Hepatic stellate cell (primary cell): ENCODE measurements around the gene COX6B1.
A peak's percentile ranks its signal among the peaks of the same experiment; 100 is the strongest.
"Not testable (repeated sequence)": the region's sequence is repeated elsewhere in the genome, so short reads cannot be mapped to it uniquely, and the experiment has no call there.

ENCODE experiments used
- DNase-seq: peaks from one replicate; pipeline ENCODE4 v3.0.0; 2011; ENCODE audit warnings: low spot score

COX6B1 gene

DNA sequence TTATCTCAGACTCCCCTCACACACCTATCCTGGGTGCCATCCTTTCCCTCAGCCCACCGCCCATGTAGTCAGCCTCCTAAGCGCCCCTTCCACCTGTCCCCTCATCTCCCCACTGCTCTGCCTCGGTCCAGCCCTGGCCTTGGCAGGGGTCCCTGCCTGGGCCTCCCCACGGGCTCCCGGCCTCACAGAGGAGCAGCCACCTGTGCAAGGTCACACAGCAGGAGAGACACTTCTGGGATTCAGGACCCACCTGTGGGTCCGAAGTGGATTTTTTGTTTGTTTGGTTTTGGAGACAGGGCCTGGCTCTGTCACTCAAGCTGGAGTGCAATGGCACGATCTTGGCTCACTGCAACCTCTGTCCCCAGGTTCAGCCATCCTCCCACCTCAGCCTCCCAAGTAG, 17.5 kb downstream of the COX6B1 start:
- no peak for DNase-seq

DNA sequence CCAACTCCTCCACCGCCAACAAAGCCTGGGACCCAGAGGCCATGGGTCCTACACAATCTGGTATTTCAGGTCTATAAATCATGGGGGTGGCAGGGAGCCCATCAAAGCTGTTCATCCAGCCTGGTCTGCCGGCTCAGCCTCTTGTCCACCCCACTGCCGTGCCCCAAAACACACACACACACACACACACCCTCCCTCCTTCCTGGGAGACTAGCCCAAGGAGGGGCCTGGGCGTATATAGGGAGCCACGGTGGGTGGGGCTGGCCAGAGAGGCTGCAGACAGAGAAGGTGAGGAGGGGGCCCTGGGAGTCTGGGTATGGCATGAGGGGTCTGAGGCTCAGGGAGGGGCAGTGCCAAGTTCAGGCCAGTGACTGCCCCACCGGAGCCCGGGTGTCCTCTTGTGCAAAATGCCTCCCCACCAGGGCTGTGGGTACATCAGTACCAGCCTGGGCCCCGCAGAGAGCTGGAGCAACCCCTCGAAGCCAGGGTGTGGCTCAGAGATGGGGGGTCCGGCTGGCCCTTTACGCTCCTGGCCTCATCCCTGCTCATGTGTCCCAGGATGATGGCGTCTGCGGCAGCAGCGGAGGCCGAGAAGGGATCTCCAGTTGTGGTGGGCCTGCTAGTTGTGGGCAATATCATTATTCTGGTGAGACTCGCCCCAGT, 18.3 kb downstream of the COX6B1 start, which contains the start of gene UPK1A:
Gene UPK1A, plus strand, starts transcription at position 267 of the 663 bp plus-strand sequence. Its CDS starts 296 bp downstream, at position 563.
- no peak for DNase-seq

DNA sequence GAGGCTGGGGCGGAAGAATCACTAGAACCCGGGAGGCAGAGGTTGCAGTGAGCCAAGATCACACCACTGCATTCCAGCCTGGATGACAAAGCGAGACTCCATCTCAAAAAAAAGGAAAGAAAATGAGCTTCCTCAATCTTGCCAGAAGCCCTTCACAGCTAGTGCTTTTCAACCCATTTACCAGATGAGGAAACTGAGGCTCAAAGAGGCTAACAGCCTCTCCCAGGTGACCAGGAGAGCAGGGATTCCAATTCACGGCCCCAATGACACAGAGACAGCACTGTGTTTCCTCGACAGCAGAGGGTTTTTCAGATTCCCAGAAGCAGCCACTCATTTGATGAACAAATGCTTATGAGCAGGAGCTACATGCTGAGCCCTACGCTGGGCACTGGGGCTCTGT, 21.4 kb downstream of the COX6B1 start:
- no peak for DNase-seq

DNA sequence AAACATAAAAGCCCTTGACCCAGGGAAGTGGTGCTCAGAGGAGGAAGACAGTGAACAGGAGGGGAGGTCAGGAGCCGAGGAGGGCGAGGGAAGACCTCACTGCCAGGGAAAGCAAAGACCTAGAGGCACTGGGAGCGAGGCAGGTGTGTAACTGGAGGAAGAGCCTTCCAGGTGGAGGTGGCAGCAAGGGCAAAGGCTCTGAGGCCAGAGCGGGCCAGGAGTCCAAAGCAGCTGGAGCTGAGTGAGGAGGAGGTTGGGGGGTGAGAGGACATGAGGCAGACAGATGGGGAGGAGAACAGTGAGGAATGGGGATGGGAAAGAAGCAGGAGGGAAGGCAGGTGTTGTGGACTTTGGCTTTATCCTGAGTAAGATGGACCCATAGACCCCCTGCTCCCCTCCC, 21.9 kb downstream of the COX6B1 start:
- no peak for DNase-seq

DNA sequence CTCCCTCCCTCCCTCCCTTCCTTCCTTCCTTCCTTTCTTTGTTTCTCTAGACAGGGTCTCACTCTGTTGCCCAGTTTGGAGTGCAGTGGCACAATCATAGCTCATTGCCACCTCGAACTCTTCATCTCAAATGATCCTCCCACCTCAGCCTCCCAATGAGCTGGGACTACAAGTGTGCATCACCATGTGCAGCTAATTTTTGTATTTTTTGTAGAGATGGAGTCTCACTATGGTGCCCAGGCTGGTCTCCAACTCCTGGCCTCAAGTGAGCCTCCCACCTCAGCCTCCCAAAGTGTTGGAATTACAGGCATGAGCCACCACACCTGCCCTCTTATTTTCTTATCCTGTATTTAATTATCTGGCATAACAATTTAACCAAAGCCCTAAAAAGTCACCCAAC, 22.6 kb downstream of the COX6B1 start:
- DNase-seq, result no peak

DNA sequence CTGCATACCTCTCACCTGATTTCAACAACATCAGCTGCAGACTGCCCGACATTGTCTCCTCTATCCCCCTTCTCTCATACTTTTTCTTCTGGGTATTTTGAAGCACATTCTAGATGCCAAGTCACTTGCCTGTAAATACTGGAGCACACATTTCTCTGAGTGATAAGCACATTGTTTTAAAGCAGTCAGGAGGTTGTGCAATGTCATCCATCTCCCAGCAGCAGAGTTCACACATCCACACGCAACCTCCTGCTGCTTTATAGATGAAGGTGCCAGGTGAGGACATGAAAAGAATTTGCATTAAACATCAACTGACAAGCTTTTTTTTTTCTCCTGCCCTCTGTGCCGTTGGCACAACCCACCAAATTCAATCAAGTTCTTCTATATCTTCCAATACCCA, 23.7 kb downstream of the COX6B1 start:
- DNase-seq, result peak; percentile 44

DNA sequence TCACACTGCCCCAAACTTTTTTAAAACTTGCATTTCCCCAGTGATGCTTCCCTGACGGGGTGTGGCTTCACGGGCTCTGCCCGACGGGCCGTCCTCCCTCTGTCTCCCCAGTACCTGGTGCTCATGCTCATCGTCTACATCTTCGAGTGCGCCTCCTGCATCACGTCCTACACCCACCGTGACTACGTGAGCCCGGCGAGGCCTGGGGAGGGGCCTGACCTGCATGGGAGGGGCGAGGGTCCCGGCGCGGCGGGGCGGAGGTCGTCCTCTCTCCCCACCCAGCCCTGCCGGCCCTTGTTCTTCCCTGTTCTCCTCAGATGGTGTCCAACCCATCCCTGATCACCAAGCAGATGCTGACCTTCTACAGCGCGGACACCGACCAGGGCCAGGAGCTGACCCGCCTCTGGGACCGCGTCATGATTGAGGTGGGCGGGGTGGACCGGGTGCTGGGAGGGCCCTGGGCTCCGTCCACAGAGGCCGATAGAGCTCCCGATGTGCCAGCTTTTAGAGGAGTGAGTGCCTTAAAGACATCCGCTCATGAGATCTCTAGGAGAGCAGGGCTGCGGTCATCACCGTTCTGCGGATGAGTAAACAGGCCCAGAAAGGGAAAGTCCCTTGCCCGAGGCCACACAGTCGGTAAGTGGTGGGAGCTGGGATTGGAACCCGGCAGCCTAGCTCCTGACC, 25.1 kb downstream of the COX6B1 start:
- DNase-seq, result peak; percentile 92

DNA sequence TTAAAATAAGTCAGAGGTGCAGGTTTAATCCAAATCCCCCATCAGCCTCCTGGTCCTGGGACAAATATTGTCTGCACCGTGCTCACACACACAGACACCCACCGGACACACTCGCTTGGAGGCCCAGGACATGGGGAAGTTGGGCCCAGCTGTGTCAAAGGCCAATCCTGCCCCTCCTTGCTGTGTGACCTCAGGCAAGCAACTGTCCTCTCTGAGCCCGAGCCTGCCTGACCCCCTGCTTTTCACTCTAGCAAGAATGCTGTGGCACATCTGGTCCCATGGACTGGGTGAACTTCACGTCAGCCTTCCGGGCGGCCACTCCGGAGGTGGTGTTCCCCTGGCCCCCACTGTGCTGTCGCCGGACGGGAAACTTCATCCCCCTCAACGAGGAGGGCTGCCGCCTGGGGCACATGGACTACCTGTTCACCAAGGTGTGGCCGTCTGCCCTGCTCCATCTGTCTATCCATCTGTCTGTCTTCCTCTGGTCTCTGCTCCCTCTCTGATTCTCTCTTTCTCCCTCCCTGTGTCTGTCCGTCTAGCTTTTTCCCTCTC, 27.5 kb downstream of the COX6B1 start:
- DNase-seq, result no peak

DNA sequence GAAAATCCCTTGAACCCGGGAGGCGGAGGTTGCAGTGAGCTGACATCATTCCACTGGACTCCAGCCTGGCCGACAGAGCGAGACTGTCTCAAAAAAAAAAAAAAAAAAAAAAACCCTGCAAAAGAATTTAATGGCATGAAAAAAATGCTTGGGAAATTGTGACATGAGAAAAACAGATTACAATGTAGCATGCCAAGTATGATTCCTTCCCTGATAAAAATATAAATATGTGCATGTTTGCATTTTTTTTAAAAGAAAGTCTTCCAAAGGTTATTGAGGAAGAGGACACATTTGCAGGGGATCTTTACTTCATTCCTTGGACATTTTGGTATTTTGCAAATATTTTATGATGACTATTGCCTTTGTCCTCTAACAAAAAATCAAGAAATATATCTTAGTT, 41.7 kb downstream of the COX6B1 start:
- peak; percentile 65 for DNase-seq

DNA sequence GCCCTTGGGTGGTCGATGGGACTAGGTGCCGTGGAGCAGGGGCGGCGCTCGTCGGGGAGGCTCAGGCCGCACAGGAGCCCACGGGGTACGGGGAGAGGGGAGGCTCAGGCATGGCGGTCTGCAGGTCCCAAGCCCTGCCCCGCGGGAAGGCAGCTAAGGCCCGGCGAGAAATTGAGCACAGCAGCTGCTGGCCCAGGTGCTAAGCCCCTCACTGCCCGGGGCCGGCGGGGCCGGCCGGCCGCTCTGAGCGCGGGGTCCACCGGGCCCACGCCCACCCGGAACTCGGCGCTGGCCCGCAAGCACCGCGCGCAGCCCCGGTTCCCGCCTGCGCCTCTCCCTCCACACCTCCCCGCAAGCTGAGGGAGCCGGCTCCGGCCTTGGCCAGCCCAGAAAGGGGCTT, 43.0 kb downstream of the COX6B1 start:
- DNase-seq, result not testable (repeated sequence)

DNA sequence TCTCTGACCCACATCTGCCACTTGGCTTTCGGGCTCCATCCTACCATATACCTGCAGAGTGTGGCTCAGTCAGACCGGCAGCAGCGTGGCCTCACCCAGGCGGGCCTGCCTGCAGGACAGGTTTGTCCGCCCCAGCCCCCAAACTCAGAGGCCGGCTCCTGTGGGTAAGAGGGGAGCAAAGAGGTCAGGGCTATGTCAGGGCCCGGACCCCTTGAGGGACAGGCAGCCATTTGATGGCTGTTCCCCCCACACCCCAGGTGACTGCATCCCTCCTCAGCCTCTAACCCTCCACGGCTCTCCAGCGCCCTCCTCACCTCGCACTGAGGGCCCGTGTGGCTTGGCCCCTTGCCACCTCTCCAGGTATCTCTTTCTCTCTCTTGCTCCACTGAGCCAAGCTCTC, 43.9 kb downstream of the COX6B1 start:
- no peak for DNase-seq

DNA sequence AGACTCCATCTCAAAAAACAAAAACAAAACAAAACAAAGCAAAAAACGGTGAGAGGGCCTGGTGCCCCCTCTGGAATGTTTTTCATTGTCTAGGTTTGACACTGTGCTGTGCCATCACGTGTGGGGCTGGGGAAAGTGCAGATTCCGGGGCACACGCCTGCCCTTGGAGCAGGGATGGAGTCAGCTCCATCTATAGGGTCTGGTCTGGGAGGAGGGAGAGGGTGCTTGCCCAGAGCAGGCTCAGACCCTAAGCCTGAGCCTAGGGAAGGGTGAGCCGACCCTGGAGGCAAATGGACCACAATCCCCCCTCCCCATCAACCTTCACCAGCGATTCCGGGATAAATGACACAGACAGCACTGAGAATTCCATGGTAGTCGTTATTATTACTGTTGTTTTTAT, 45.3 kb downstream of the COX6B1 start:
- DNase-seq, result no peak

DNA sequence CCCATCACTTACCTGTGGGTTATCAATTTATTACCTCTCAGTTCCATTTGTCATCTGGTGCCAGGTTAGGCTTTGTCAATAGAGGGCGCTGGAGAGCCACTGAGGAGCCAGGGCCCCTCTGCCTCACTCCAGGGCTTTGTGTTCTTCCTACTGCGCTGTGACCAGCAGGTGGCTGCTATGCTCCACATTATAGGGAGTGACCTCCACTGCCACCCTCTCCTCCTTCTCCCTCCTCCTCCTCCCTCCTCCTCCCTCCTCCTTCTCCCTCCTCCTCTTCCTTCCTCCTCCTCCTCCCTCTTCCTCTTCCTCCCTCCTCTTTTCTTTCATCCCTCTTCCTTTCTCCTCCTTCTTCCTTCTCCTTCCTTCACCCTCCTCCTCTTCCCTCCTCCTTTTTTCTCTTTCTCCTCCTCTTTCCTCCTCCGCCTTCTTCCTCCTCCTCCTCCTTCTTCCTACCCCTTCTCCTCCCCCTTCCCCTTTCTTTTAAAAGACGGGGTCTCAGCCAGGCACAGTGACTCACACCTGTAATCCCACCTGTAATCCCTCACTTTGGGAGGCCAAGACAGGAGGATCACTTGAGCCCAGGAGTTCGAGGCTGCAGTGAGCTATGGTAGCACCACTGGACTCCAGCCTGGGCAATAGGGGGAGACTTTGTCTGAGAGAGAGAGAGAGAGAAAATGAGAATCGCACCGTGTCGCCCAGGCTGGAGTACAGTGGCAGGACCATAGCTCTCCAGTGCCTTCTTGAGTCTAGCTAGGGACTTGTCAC, 45.9 kb downstream of the COX6B1 start:
- DNase-seq, result peak; percentile 83

DNA sequence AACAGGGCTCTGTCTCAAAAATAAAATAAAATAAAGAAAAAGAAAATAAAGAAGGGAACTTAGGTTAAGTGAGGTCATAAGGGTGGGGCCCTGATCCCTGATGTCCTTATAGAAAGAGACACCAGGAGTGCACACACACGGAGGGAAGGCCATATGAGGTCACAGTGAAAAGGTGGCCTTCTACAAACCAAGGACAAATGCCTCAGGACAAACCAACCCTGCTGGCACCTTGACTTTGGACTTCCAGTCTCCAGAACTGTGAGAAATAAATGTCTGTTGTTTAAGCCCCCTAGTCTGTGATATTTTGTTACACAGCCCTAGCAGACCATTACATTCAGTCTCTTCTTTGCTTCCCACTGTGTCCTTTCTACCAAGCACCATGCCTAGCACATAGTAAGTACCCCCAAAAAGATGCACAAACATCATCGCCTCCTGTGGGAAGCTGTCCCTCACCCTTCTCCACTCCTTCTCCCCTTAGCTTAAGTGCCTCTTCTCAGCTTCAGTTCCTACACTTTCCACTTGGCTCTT, 47.8 kb downstream of the COX6B1 start:
- DNase-seq, result no peak

DNA sequence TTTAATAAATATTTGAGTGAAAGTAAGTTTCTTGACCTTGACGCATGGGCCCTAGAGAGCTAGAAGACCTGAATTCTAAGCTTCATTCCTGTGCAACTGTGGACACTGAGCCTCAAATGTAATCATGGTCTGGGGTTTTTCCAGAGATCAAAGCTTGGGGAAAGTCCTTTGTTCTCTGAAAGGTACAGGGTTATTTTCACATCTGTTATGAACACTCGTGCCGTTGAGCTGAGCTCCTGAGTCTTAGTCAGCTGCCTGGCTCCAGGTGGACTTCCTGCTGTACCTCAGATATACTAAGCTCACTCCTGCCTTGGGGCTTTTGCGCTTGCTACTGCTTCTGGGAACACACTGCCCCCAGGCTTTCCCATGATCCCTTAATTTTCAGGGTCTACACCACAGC, 48.7 kb downstream of the COX6B1 start:
- DNase-seq, result no peak

DNA sequence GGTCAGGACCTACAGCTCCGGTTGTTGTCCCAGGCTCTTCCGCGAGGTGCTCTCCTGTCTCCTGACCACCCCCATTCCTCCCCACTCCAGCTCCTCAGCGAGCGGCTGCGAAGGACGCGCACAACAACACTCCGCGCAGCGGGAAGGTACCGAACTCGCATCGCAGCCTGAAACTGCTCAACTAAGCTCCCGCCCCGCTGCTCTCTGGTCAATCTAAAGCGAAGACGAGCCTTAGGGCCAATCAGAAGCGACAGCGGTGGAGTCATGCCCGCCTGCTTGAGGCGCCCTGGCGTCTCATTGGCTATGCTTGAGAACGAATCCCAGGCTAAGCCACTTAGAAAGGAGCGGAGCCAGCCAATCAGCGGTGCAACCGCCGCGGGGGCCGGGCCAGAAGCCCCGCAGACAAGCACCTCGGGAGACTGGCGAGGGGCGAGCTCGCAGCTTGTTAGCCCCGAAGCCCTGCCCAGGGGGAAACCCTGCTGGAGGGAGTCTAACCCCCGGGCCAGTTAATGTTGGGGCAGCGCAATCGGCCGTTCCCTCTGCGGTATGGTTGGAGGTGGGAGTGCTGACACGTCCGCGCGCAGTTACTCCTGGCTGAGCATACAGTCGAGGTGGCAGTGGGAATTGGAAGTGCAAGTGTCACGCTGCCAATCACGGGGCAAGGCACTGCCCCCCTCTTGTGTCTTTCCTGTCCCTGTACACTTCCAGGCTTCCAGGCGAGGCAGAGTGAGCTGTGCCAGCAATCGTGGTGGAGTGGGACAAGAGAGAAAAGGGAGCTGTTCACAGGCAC, 54.3 kb downstream of the COX6B1 start:
- DNase-seq, result peak; percentile 99

DNA sequence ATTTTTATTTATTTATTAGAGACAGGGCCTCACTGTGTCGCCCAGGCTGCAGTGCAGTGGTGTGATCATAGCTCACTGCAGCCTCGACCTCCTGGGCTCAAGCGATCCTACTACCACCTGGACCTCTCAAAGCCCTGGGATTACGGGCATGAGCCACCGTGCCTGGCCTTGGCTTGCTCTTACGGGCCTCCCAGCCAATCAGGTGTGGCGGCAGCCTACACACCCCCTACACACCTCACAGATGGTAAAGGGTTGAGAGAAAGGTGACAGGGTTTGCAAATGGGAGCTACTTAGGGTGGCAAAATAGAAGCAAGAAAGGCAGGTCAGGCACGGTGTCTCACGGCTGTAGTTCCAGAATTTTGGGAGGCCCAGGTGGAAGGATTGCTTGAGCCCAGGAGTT, 55.2 kb downstream of the COX6B1 start:
- no peak for DNase-seq

DNA sequence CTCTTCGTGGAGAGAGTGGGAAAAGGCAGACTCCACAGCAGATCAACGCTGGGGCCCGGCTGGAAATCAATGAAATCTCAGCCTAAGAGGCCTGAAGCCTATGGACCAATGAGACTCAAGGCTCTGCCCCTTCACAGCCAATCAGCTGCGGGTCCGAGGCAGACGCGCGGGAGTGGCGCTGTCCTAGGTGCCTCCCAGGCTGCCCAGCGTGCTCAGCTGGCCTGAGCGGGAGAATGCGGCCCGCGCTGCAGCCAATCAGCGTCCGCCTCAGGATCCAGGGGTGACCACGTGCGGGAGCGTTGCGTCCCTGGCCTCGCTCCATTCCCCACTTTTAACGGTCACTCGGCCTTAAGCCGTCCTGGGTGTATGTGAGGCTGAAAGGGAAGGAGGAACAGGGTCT, 56.1 kb downstream of the COX6B1 start, which contains the start of gene ZBTB32:
Gene ZBTB32, plus strand, starts transcription at position 341 of the 400 bp plus-strand sequence. CDS start 10,069 bp downstream, outside the sequence.
- peak; percentile 83 for DNase-seq
